ENCODE results near the gene DUSP1.

Gene DUSP1

GRCh38 chr5:172719211-172719610, 51.8 kb downstream of the DUSP1 start:
- DNase-seq: no peak

GRCh38 chr5:172718527-172719114, 52.4 kb downstream of the DUSP1 start:
- no peak for DNase-seq
